Epithelial cell of proximal tubule (primary cell): ENCODE data around the gene RPUSD4. TPM values are rescaled to one million over a fixed set of nuclear protein-coding genes. Genes with fewer than 3 reads are reported as not detected.

Experiments used
- DNase-seq: peaks from one replicate; pipeline ENCODE4 v3.0.0-alpha.2; 2011; ENCODE audit warnings: low read depth
- H3K4me3 ChIP-seq: 2 replicates; pipeline ENCODE4 v1.5.1; 2011; ENCODE audit warnings: low read depth, mild to moderate bottlenecking, low read length
- CTCF ChIP-seq: conservative IDR thresholded peaks from 2 replicates; pipeline ENCODE4 v1.5.1; 2012; ENCODE audit warnings: low read depth, mild to moderate bottlenecking, low read length
- total RNA-seq: library from RNA; depleted of rRNA; stranded (reverse); fragments of >200 nt; gene quantifications from 2 replicates; pipeline ENCODE4 v1.2.3, GENCODE V29; 2015

Gene RPUSD4
- total RNA-seq, 1 donor from 2014 or later: 18.2 TPM

- no peak for DNase-seq
- no peak for TF ChIP-seq CTCF
These were observed 58.4 kb downstream of the RPUSD4 start for GRCh38 chr11:126153006-126153405.

GRCh38 chr11:126152586-126152985 lies 58.9 kb downstream of the RPUSD4 start:
- no peak for DNase-seq
- no peak for TF ChIP-seq CTCF
- H3K4me3 ChIP-seq: no peak overlapping the region

More at GRCh38 chr11:126153006-126153405, 58.4 kb downstream of the RPUSD4 start:
- no peak overlapping the region for H3K4me3 ChIP-seq

GRCh38 chr11:126152152-126152551 lies 59.3 kb downstream of the RPUSD4 start:
- H3K4me3 ChIP-seq: no peak overlapping the region
- no peak for DNase-seq
- no peak for TF ChIP-seq CTCF

Other genes with a start within 250 kb of the RPUSD4 start
- gene CDON, start 148.8 kb downstream of the RPUSD4 start, total RNA-seq: 3.3 and 4.9 TPM in 2 replicates
- gene FAM118B, start 132 bp upstream of the RPUSD4 start, total RNA-seq: 26.0 and 28.1 TPM in 2 replicates
- gene SRPRA, start 57.2 kb upstream of the RPUSD4 start, total RNA-seq: 54.8 and 76.3 TPM in 2 replicates
- 28.1 and 34.1 TPM in 2 replicates for gene FOXRED1, start 57.5 kb upstream of the RPUSD4 start, total RNA-seq
- gene TIRAP, start 71.4 kb upstream of the RPUSD4 start, total RNA-seq: 2.3 and 3.8 TPM in 2 replicates
- gene DCPS, start 92.4 kb upstream of the RPUSD4 start, total RNA-seq: 17.2 and 24.1 TPM in 2 replicates
- gene ST3GAL4, start 144.0 kb upstream of the RPUSD4 start, total RNA-seq: 15.9 and 24.2 TPM in 2 replicates